Activated CD4-positive, CD25-positive, alpha-beta regulatory T cell (primary cell): Measurements from ENCODE around the gene SSC4D.

Experiments
- DNase-seq, 4 experiments: peaks; one replicate each; lab custom pipeline; 2025; lab: John Stamatoyannopoulos, UW

Gene SSC4D

GRCh38 chr7:76354516-76354915, 55.0 kb downstream of the SSC4D start:
- no peak for DNase-seq

- no peak for DNase-seq
Observed at GRCh38 chr7:76353744-76354143, 55.8 kb downstream of the SSC4D start.

- no peak for DNase-seq
Observed at GRCh38 chr7:76352193-76352592, 57.3 kb downstream of the SSC4D start.

GRCh38 chr7:76351372-76351771, 58.1 kb downstream of the SSC4D start:
- no peak for DNase-seq

- DNase-seq: no peak
Observed at GRCh38 chr7:76349313-76349885, 60.1 kb downstream of the SSC4D start.

- no peak for DNase-seq
Observed at GRCh38 chr7:76347710-76348109, 61.8 kb downstream of the SSC4D start.

GRCh38 chr7:76346778-76347177, 62.7 kb downstream of the SSC4D start:
- DNase-seq: no peak

- no peak for DNase-seq
Observed at GRCh38 chr7:76346097-76346496, 63.4 kb downstream of the SSC4D start.

GRCh38 chr7:76343931-76344321, 65.6 kb downstream of the SSC4D start:
- DNase-seq: no peak

- no peak for DNase-seq
Observed at GRCh38 chr7:76343294-76343930, 66.1 kb downstream of the SSC4D start.

GRCh38 chr7:76342222-76342621, 67.3 kb downstream of the SSC4D start:
- no peak for DNase-seq

- no peak for DNase-seq
Observed at GRCh38 chr7:76340617-76341131, 68.8 kb downstream of the SSC4D start.
